Mesendoderm (in vitro differentiated cells): Measurements from ENCODE around the gene CCDC30.
"Not testable (repeated sequence)": the region's sequence is repeated elsewhere in the genome, so short reads cannot be mapped to it uniquely, and the experiment has no call there.

Experiments used
- DNase-seq: peaks from one replicate; pipeline ENCODE4 v3.0.0; 2013
- H2AK5ac ChIP-seq: 2 replicates; pipeline ENCODE4 v1.6.1; 2013; ENCODE audit warnings: low read length, inconsistent platforms
- H2BK120ac ChIP-seq: 2 replicates; pipeline ENCODE4 v1.6.1; 2013; ENCODE audit warnings: low read depth, mild to moderate bottlenecking, low read length, moderate library complexity, mixed read lengths
- H2BK15ac ChIP-seq: replicated peaks from 2 replicates; pipeline ENCODE4 v1.6.1; 2013; ENCODE audit warnings: low read depth, mild to moderate bottlenecking, moderate library complexity
- H2BK5ac ChIP-seq: 2 replicates; pipeline ENCODE4 v1.6.1; 2013; ENCODE audit warnings: low read length, inconsistent platforms
- H3K18ac ChIP-seq: 2 replicates; pipeline ENCODE4 v1.6.1; 2013; ENCODE audit warnings: mild to moderate bottlenecking, low read length, mixed read lengths
- H3K23ac ChIP-seq: one replicate; pipeline ENCODE4 v1.6.1; 2013; ENCODE audit warnings: low read length
- H3K27ac ChIP-seq: 2 replicates; pipeline ENCODE4 v1.5.1; 2013; ENCODE audit warnings: low read depth, mild to moderate bottlenecking, inconsistent platforms, low read length, moderate library complexity
- H3K27me3 ChIP-seq: 2 replicates; pipeline ENCODE4 v1.6.1; 2013; ENCODE audit warnings: low read length, control low read depth, mild to moderate bottlenecking, inconsistent platforms; ENCODE audit not compliant: insufficient read depth, poor library complexity
- H3K36me3 ChIP-seq: 2 replicates; pipeline ENCODE4 v1.6.1; 2013; ENCODE audit warnings: low read length, inconsistent platforms; ENCODE audit not compliant: control insufficient read depth, insufficient read depth
- H3K4ac ChIP-seq: one replicate; pipeline ENCODE4 v1.6.1; 2013; ENCODE audit warnings: low read depth, mild to moderate bottlenecking, low read length, moderate library complexity
- H3K4me1 ChIP-seq: 2 replicates; pipeline ENCODE4 v1.6.1; 2013; ENCODE audit warnings: low read depth, low read length, inconsistent platforms; ENCODE audit not compliant: control insufficient read depth
- H3K4me2 ChIP-seq: 2 replicates; pipeline ENCODE4 v1.6.1; 2013; ENCODE audit warnings: low read length
- H3K4me3 ChIP-seq: 2 replicates; pipeline ENCODE4 v1.5.1; 2013; ENCODE audit warnings: mild to moderate bottlenecking, low read length
- H3K56ac ChIP-seq: one replicate; pipeline ENCODE4 v1.6.1; 2013; ENCODE audit warnings: low read length
- H3K79me1 ChIP-seq: 2 replicates; pipeline ENCODE4 v1.6.1; 2013; ENCODE audit warnings: low read length, inconsistent platforms
- H3K79me2 ChIP-seq: 2 replicates; pipeline ENCODE4 v1.6.1; 2013; ENCODE audit warnings: mild to moderate bottlenecking, low read length; ENCODE audit not compliant: control insufficient read depth, insufficient read depth
- H3K9ac ChIP-seq: 2 replicates; pipeline ENCODE4 v1.6.1; 2013; ENCODE audit warnings: low read length, inconsistent platforms
- H4K5ac ChIP-seq: one replicate; pipeline ENCODE4 v1.6.1; 2013; ENCODE audit warnings: low read length
- H4K8ac ChIP-seq: one replicate; pipeline ENCODE4 v1.6.1; 2013; ENCODE audit warnings: low read depth, mild to moderate bottlenecking, control low read depth, low read length, moderate library complexity
- WGBS: extraction: QIAGEN DNeasy Blood & Tissue Kit; methylation state at CpG from one replicate; pipeline ENCODE4 v1.1.7; 2013; ENCODE audit warnings: low lambda C conversion rate, missing lambda C conversion rate; ENCODE audit not compliant: insufficient coverage; ENCODE audit errors: extremely low coverage; 5-methylcytosine and 5-hydroxymethylcytosine counted together

The CCDC30 gene

GRCh38 chr1:42482635-42483153 is 19.6 kb downstream of the CCDC30 start:
- no CpG with 5 or more reads among the region's 2 CpGs for WGBS
- no peak overlapping the region for H4K5ac ChIP-seq
- H3K79me2 ChIP-seq = no peaks in the 10 kb centered on the region
- no peak overlapping the region for H2BK120ac ChIP-seq
- no peaks in the 10 kb centered on the region for H3K27me3 ChIP-seq
- H3K36me3 ChIP-seq = no peaks in the 10 kb centered on the region
- H3K4me3 ChIP-seq = no peak overlapping the region
- H3K18ac ChIP-seq = no peak overlapping the region
- no peak overlapping the region for H3K4me2 ChIP-seq
- H2BK5ac ChIP-seq = no peak overlapping the region
- H3K4ac ChIP-seq = no peak overlapping the region
- H3K9ac ChIP-seq = no peak overlapping the region
- no peak overlapping the region for H4K8ac ChIP-seq
- H3K4me1 ChIP-seq = no peaks in the 10 kb centered on the region
- H2AK5ac ChIP-seq = no peak overlapping the region
- no peaks in the 10 kb centered on the region for H3K79me1 ChIP-seq
- no peak for DNase-seq
- no peak overlapping the region for H3K56ac ChIP-seq
- no peak overlapping the region for H2BK15ac ChIP-seq
- H3K27ac ChIP-seq = no peak overlapping the region
- no peak overlapping the region for H3K23ac ChIP-seq

- Histone ChIP-seq H3K4ac (no peak overlapping the region), H3K9ac (no peak overlapping the region), H2BK120ac (no peak overlapping the region), H3K27me3 (no peaks in the 10 kb centered on the region), H4K8ac (no peak overlapping the region), H3K36me3 (no peaks in the 10 kb centered on the region), H3K79me1 (no peaks in the 10 kb centered on the region), H2AK5ac (no peak overlapping the region), H3K23ac (no peak overlapping the region), H3K4me2 (no peak overlapping the region), H4K5ac (no peak overlapping the region), H3K4me3 (no peak overlapping the region), H3K27ac (no peak overlapping the region), H3K56ac (no peak overlapping the region), H3K4me1 (no peaks in the 10 kb centered on the region), H3K79me2 (no peaks in the 10 kb centered on the region), H2BK15ac (no peak overlapping the region), H2BK5ac (no peak overlapping the region), H3K18ac (no peak overlapping the region)
- WGBS = no CpG with 5 or more reads among the region's 2 CpGs
- peak; percentile 31 for DNase-seq
These were observed 21.3 kb downstream of the CCDC30 start for GRCh38 chr1:42484382-42484781.

- H2BK120ac ChIP-seq = no peak overlapping the region
- H4K5ac ChIP-seq = no peak overlapping the region
- no peak overlapping the region for H2BK15ac ChIP-seq
- no peaks in the 10 kb centered on the region for H3K4me1 ChIP-seq
- no peak overlapping the region for H3K4me3 ChIP-seq
- no peak overlapping the region for H2AK5ac ChIP-seq
- no peak overlapping the region for H3K18ac ChIP-seq
- no peaks in the 10 kb centered on the region for H3K36me3 ChIP-seq
- DNase-seq = no peak
- no peak overlapping the region for H3K56ac ChIP-seq
- H3K27ac ChIP-seq = no peak overlapping the region
- no peak overlapping the region for H2BK5ac ChIP-seq
- no peaks in the 10 kb centered on the region for H3K79me2 ChIP-seq
- H3K79me1 ChIP-seq = no peaks in the 10 kb centered on the region
- H4K8ac ChIP-seq = no peak overlapping the region
- H3K27me3 ChIP-seq = no peaks in the 10 kb centered on the region
- H3K23ac ChIP-seq = no peak overlapping the region
- H3K4ac ChIP-seq = no peak overlapping the region
- H3K4me2 ChIP-seq = no peak overlapping the region
- no peak overlapping the region for H3K9ac ChIP-seq
- WGBS = no CpG with 5 or more reads among the region's 3 CpGs
These were observed 27.2 kb downstream of the CCDC30 start for GRCh38 chr1:42490237-42490636.

- H2BK15ac ChIP-seq, H3K4me2 ChIP-seq, H4K8ac ChIP-seq, H2AK5ac ChIP-seq, H3K4me3 ChIP-seq, DNase-seq, H3K36me3 ChIP-seq, H3K9ac ChIP-seq, H2BK120ac ChIP-seq, H4K5ac ChIP-seq, H2BK5ac ChIP-seq, H3K18ac ChIP-seq, H3K23ac ChIP-seq, H3K27ac ChIP-seq, H3K79me1 ChIP-seq, H3K4me1 ChIP-seq, H3K79me2 ChIP-seq, H3K4ac ChIP-seq, H3K27me3 ChIP-seq, H3K56ac ChIP-seq: not testable (repeated sequence)
- no CpG with 5 or more reads among the region's 11 CpGs for WGBS
These were observed 38.9 kb downstream of the CCDC30 start for GRCh38 chr1:42502031-42502430.

DNA sequence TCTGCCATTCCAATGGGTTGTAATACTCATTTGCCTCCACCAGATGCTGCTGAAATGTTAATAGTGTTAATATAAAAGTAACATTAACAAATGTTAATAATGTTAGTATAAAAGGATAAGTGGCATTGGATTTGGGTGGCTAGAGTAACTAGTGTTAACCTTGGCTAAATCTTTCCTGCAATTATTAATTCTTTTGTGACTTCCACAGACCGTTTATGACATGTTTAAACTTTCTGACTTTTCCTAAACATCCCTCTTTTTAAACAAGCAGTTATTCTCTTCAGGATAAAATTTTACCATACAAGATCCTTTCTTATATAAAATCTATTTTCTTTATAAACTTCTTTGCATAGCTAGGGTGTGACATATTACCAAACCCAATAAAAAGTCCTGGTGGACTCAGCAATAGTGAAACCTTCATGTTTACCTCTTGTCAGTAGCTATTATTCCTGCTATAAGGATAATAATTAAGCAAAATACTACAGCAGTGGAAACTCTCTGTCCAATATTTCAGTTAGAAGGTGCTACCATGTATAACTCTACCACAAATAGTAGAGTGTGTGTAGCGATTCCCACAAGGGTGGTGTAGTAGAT is 41.5 kb downstream of the CCDC30 start:
- DNase-seq = peak; percentile 33
- no peaks in the 10 kb centered on the region for H3K36me3 ChIP-seq
- no peak overlapping the region for H3K4ac ChIP-seq
- no peak overlapping the region for H4K8ac ChIP-seq
- no peaks in the 10 kb centered on the region for H3K79me1 ChIP-seq
- no peaks in the 10 kb centered on the region for H3K4me1 ChIP-seq
- no peak overlapping the region for H2AK5ac ChIP-seq
- no peak overlapping the region for H3K18ac ChIP-seq
- no peak overlapping the region for H3K27ac ChIP-seq
- no peak overlapping the region for H3K9ac ChIP-seq
- H3K4me2 ChIP-seq = no peak overlapping the region
- H3K56ac ChIP-seq = no peak overlapping the region
- no peak overlapping the region for H3K23ac ChIP-seq
- no peak overlapping the region for H2BK15ac ChIP-seq
- no peak overlapping the region for H3K4me3 ChIP-seq
- H2BK5ac ChIP-seq = no peak overlapping the region
- no peaks in the 10 kb centered on the region for H3K27me3 ChIP-seq
- no peaks in the 10 kb centered on the region for H3K79me2 ChIP-seq
- H4K5ac ChIP-seq = no peak overlapping the region
- no CpG with 5 or more reads among the region's 2 CpGs for WGBS
- no peak overlapping the region for H2BK120ac ChIP-seq

DNA sequence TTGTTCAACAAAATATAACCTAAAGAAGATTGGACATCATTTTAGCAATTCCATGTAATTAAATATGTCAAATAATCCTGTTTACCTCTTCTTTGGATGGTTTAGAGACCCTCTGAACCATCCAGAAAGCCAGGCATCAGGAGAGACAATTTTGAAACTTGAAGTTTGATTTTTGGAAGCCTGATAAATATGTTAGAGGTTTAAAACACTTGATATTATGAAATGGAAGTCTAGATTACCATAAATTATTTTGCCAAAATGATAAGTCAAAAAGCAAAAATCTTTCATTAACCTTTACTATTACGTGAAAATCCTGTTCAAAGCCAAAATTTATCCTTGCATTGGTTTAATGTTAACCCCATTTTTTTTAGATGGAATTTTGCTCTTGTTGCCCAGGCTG is 43.5 kb downstream of the CCDC30 start:
- Histone ChIP-seq H2BK5ac (no peak overlapping the region), H2BK15ac (no peak overlapping the region), H3K56ac (no peak overlapping the region), H2AK5ac (no peak overlapping the region), H4K5ac (no peak overlapping the region), H3K27ac (no peak overlapping the region), H3K27me3 (no peaks in the 10 kb centered on the region), H3K4me2 (no peak overlapping the region), H3K4ac (no peak overlapping the region), H3K4me1 (no peaks in the 10 kb centered on the region), H3K79me1 (no peaks in the 10 kb centered on the region), H3K4me3 (no peak overlapping the region), H3K79me2 (no peaks in the 10 kb centered on the region), H4K8ac (no peak overlapping the region), H3K18ac (no peak overlapping the region), H3K23ac (no peak overlapping the region), H2BK120ac (no peak overlapping the region), H3K36me3 (no peaks in the 10 kb centered on the region), H3K9ac (no peak overlapping the region)
- DNase-seq = no peak
- no CpG with 5 or more reads among the region's 1 CpG for WGBS
